ENCODE data around the gene MIP.
"Not testable (repeated sequence)": the region's sequence is repeated elsewhere in the genome, so short reads cannot be mapped to it uniquely, and the experiment has no call there.

Gene MIP

GRCh38 chr12:56462565-56462964, 8.1 kb upstream of the MIP start:
- DNase-seq = no peak

GRCh38 chr12:56461235-56462159, 7.0 kb upstream of the MIP start:
- no peak for DNase-seq

- DNase-seq = no peak
These were observed 3.4 kb upstream of the MIP start for GRCh38 chr12:56457817-56458216.

GRCh38 chr12:56451147-56451546, 3.3 kb downstream of the MIP start:
- no peak for DNase-seq

- no peak for DNase-seq
These were observed 4.2 kb downstream of the MIP start for GRCh38 chr12:56450241-56450640.

- no peak for DNase-seq
These were observed 4.9 kb downstream of the MIP start for GRCh38 chr12:56449622-56449984.

GRCh38 chr12:56448860-56449621, 5.4 kb downstream of the MIP start, which contains the start of gene TIMELESS:
TSS of gene TIMELESS (minus strand) at chr12:56449426. CDS start at chr12:56434170, 15,256 bp downstream.
- peak; percentile 84 for DNase-seq

- not testable (repeated sequence) for DNase-seq
These were observed 11.2 kb downstream of the MIP start for GRCh38 chr12:56443208-56443607.

- no peak for DNase-seq
These were observed 16.9 kb downstream of the MIP start for GRCh38 chr12:56437430-56438176.

GRCh38 chr12:56434828-56435227, 19.6 kb downstream of the MIP start:
- no peak for DNase-seq

GRCh38 chr12:56431850-56432249, 22.6 kb downstream of the MIP start:
- no peak for DNase-seq

- DNase-seq = no peak
These were observed 23.2 kb downstream of the MIP start for GRCh38 chr12:56431288-56431687.

GRCh38 chr12:56425940-56426438, 28.5 kb downstream of the MIP start:
- DNase-seq = no peak

- DNase-seq = no peak
These were observed 29.3 kb downstream of the MIP start for GRCh38 chr12:56425193-56425592.

GRCh38 chr12:56420411-56420810, 34.0 kb downstream of the MIP start:
- no peak for DNase-seq

GRCh38 chr12:56417739-56418138, 36.7 kb downstream of the MIP start:
- DNase-seq = no peak

GRCh38 chr12:56414401-56414800, 40.1 kb downstream of the MIP start:
- DNase-seq = no peak

GRCh38 chr12:56413392-56413791, 41.1 kb downstream of the MIP start:
- no peak for DNase-seq

- no peak for DNase-seq
These were observed 42.4 kb downstream of the MIP start for GRCh38 chr12:56411781-56412639.

GRCh38 chr12:56410768-56411167, 43.7 kb downstream of the MIP start:
- DNase-seq = no peak

- no peak for DNase-seq
These were observed 45.5 kb downstream of the MIP start for GRCh38 chr12:56408799-56409417.

All from central memory CD4-positive, alpha-beta T cell (primary cell).